ENCODE measurements around the gene SLC44A1. TPM values are rescaled to one million over a fixed set of nuclear protein-coding genes. Genes with fewer than 3 reads are reported as not detected.
A peak's percentile ranks its signal among the peaks of the same experiment; 100 is the strongest.

Gene SLC44A1
- total and polyA plus RNA-seq, 2 of the 13 experiments (the other 11 are each of a cell fraction or from before 2014, with no cell fraction given): 21.4 to 40.8 TPM

- TF ChIP-seq ZKSCAN8 (CRISPR knock-in tag; IDR thresholded peaks at IDR 0.05; ENCODE audit: borderline replicate concordance) (peak; percentile 79; the same call in 1 of the 2 replicates), KLF6 (CRISPR knock-in tag; IDR thresholded peaks at IDR 0.05) (peak; percentile 85), ETS1 (CRISPR knock-in tag; IDR thresholded peaks at IDR 0.05) (no peak), ZNF761 (CRISPR knock-in tag; conservative IDR thresholded peaks at IDR 0.05) (0 out of 2 replicates have a peak, but pooled peaks have one; percentile 56), NAIF1 (CRISPR knock-in tag; IDR thresholded peaks at IDR 0.05; ENCODE audit: borderline replicate concordance) (no peak), ZFP36L1 (CRISPR knock-in tag; IDR thresholded peaks at IDR 0.05) (no peak), ETV5 (CRISPR knock-in tag; IDR thresholded peaks at IDR 0.05; ENCODE audit: borderline replicate concordance) (peak; percentile 59), ATM (IDR thresholded peaks at IDR 0.05; ENCODE audit: borderline replicate concordance) (no peak), TGIF2 (CRISPR knock-in tag; IDR thresholded peaks at IDR 0.05) (peak; percentile 89), ARHGAP35 (CRISPR knock-in tag; IDR thresholded peaks at IDR 0.05; ENCODE audit: borderline replicate concordance) (peak; percentile 95), ATF7 (IDR thresholded peaks at IDR 0.05) (no peak), ATF7 (CRISPR knock-in tag; IDR thresholded peaks at IDR 0.05) (peak; percentile 79; the same call in 1 of the 2 replicates), KLF9 (CRISPR knock-in tag; IDR thresholded peaks at IDR 0.05; ENCODE audit: low read depth) (no peak), ZZZ3 (CRISPR knock-in tag; IDR thresholded peaks at IDR 0.05; ENCODE audit: borderline replicate concordance) (peak; percentile 69), SP1 (IDR thresholded peaks at IDR 0.05) (no peak), SP1 (CRISPR knock-in tag; IDR thresholded peaks at IDR 0.05) (peak; percentile 91), HMGA1 (CRISPR knock-in tag; conservative IDR thresholded peaks at IDR 0.05) (no peak), SP2 (CRISPR knock-in tag; IDR thresholded peaks at IDR 0.05) (peak; percentile 52; the same call in 1 of the 2 replicates), ZNF468 (CRISPR knock-in tag; IDR thresholded peaks at IDR 0.05) (no peak), RBAK (CRISPR knock-in tag; IDR thresholded peaks at IDR 0.05) (no peak), PLRG1 (conservative IDR thresholded peaks at IDR 0.05) (no peak), GATA4 (IDR thresholded peaks at IDR 0.05; ENCODE audit: borderline replicate concordance, low read depth) (peak; percentile 19; the same call in 1 of the 2 replicates), EEA1 (CRISPR knock-in tag; IDR thresholded peaks at IDR 0.05; ENCODE audit: borderline replicate concordance) (peak; percentile 82; the same call in 1 of the 2 replicates)
- TF ChIP-seq, protein P1, sequence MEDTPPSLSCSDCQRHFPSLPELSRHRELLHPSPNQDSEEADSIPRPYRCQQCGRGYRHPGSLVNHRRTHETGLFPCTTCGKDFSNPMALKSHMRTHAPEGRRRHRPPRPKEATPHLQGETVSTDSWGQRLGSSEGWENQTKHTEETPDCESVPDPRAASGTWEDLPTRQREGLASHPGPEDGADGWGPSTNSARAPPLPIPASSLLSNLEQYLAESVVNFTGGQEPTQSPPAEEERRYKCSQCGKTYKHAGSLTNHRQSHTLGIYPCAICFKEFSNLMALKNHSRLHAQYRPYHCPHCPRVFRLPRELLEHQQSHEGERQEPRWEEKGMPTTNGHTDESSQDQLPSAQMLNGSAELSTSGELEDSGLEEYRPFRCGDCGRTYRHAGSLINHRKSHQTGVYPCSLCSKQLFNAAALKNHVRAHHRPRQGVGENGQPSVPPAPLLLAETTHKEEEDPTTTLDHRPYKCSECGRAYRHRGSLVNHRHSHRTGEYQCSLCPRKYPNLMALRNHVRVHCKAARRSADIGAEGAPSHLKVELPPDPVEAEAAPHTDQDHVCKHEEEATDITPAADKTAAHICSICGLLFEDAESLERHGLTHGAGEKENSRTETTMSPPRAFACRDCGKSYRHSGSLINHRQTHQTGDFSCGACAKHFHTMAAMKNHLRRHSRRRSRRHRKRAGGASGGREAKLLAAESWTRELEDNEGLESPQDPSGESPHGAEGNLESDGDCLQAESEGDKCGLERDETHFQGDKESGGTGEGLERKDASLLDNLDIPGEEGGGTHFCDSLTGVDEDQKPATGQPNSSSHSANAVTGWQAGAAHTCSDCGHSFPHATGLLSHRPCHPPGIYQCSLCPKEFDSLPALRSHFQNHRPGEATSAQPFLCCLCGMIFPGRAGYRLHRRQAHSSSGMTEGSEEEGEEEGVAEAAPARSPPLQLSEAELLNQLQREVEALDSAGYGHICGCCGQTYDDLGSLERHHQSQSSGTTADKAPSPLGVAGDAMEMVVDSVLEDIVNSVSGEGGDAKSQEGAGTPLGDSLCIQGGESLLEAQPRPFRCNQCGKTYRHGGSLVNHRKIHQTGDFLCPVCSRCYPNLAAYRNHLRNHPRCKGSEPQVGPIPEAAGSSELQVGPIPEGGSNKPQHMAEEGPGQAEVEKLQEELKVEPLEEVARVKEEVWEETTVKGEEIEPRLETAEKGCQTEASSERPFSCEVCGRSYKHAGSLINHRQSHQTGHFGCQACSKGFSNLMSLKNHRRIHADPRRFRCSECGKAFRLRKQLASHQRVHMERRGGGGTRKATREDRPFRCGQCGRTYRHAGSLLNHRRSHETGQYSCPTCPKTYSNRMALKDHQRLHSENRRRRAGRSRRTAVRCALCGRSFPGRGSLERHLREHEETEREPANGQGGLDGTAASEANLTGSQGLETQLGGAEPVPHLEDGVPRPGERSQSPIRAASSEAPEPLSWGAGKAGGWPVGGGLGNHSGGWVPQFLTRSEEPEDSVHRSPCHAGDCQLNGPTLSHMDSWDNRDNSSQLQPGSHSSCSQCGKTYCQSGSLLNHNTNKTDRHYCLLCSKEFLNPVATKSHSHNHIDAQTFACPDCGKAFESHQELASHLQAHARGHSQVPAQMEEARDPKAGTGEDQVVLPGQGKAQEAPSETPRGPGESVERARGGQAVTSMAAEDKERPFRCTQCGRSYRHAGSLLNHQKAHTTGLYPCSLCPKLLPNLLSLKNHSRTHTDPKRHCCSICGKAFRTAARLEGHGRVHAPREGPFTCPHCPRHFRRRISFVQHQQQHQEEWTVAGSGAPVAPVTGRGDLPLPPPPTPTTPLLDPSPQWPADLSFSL (CRISPR knock-in tag; IDR thresholded peaks at IDR 0.05): peak; percentile 52; the same call in 1 of the 2 replicates
- TF ChIP-seq, protein P2, sequence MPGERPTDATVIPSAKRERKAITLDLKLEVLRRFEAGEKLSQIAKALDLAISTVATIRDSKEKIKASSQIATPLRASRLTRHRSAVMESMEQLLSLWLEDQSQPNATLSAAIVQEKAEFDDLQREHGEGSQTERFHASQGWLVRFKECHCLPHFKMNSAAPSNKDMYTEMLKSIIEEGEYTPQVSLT (CRISPR knock-in tag; IDR thresholded peaks at IDR 0.05; ENCODE audit: borderline replicate concordance, low read depth): no peak
Observed at GRCh38 chr9:105244003-105244733, at the start of gene SLC44A1 (continued).
